ENCODE data around the gene NRF1. TPM values are rescaled to one million over a fixed set of nuclear protein-coding genes. Genes with fewer than 3 reads are reported as not detected.

The NRF1 gene
- total RNA-seq, 1 experiment from 2014 or later: 19.3 TPM

DNA sequence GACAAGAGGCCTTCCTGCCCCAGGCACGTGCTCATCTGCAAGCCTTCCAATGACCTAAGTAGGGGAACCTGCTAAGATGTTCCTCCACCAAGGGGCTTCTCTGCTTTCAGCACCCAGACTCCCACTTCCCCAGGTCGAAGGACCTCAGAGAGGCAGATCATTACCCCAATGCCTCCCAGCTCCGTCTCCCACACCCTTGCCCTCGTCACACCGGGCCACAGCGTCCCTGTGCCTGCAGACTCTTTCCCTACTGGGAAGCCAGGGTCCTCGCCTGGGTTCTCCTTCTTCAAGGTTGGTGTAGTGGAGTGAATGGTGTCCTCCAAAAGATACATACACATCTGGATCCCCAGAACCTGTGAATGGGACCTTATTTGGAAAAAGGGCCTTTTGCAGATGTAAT, 189.4 kb downstream of the NRF1 start:
- H2AK5ac ChIP-seq (ENCODE audit: insufficient read length, low read length): no peak overlapping the region
- WGBS (ENCODE audit: extremely low coverage, insufficient read length, low lambda C conversion rate): no CpG with 5 or more reads among the region's 7 CpGs
- H4K20me1 ChIP-seq (ENCODE audit: control insufficient read depth, insufficient read depth, insufficient read length): no peaks in the 10 kb centered on the region
- H3K4ac ChIP-seq (ENCODE audit: low read depth, low read length): no peak overlapping the region
- H2BK12ac ChIP-seq (ENCODE audit: insufficient read length, low read depth, low read length): no peak overlapping the region
- no peak overlapping the region for H4K91ac ChIP-seq (ENCODE audit: insufficient read length, low read depth, low read length)
- no peak overlapping the region for H2BK20ac ChIP-seq (ENCODE audit: low read depth, low read length, poor library complexity, severe bottlenecking)
- no peak for DNase-seq
- H4K5ac ChIP-seq (ENCODE audit: insufficient read length, low read depth, low read length): no peak overlapping the region
- H3K18ac ChIP-seq (ENCODE audit: insufficient read length, low read depth, low read length): no peak overlapping the region
- no peak overlapping the region for H3K27ac ChIP-seq (ENCODE audit: insufficient read length, low read depth, low read length)
- H3K4me3 Mint-ChIP-seq: no peak overlapping the region
- no peak overlapping the region for H4K8ac ChIP-seq (replicated peaks; ENCODE audit: insufficient read length, low read depth, low read length)
- no peak overlapping the region for H2BK15ac ChIP-seq (ENCODE audit: low read depth, low read length)
- no peaks in the 10 kb centered on the region for H3K9me3 Mint-ChIP-seq
- no peak overlapping the region for H2AFZ ChIP-seq (ENCODE audit: low read length)
- H3K79me2 ChIP-seq (ENCODE audit: insufficient read depth, low read length): no peaks in the 10 kb centered on the region
- H3K23ac ChIP-seq (ENCODE audit: insufficient read length, low read depth, low read length): no peak overlapping the region
- no peak overlapping the region for H2BK120ac ChIP-seq (ENCODE audit: low read depth, low read length, poor library complexity, severe bottlenecking)
- H3K27me3 Mint-ChIP-seq (ENCODE audit: low read depth): peaks cover 8% of the 10 kb centered on the region
- H3K36me3 Mint-ChIP-seq (ENCODE audit: insufficient read depth in 1 of 3, low read depth in 3 of 3): no peaks in the 10 kb centered on the region; a peak in 1 of 7 replicates
- peaks cover 31 to 50% of the 10 kb centered on the region in 2 experiments for H3K4me1 Mint-ChIP-seq
- H3T11ph ChIP-seq (ENCODE audit: low read length): no peak overlapping the region
- H3K4me1 ChIP-seq (ENCODE audit: insufficient read depth, low read length): peaks cover 8% of the 10 kb centered on the region
- TF ChIP-seq, protein P1, sequence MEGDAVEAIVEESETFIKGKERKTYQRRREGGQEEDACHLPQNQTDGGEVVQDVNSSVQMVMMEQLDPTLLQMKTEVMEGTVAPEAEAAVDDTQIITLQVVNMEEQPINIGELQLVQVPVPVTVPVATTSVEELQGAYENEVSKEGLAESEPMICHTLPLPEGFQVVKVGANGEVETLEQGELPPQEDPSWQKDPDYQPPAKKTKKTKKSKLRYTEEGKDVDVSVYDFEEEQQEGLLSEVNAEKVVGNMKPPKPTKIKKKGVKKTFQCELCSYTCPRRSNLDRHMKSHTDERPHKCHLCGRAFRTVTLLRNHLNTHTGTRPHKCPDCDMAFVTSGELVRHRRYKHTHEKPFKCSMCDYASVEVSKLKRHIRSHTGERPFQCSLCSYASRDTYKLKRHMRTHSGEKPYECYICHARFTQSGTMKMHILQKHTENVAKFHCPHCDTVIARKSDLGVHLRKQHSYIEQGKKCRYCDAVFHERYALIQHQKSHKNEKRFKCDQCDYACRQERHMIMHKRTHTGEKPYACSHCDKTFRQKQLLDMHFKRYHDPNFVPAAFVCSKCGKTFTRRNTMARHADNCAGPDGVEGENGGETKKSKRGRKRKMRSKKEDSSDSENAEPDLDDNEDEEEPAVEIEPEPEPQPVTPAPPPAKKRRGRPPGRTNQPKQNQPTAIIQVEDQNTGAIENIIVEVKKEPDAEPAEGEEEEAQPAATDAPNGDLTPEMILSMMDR (conservative IDR thresholded peaks at IDR 0.05): no peak
- H2BK5ac ChIP-seq (ENCODE audit: insufficient read length, low read length): no peak overlapping the region
- no peaks in the 10 kb centered on the region for H3K23me2 ChIP-seq (ENCODE audit: insufficient read length, low read depth, low read length, poor library complexity, severe bottlenecking)
- no peaks in the 10 kb centered on the region for H3K9me3 ChIP-seq (ENCODE audit: control insufficient read depth, low read depth, low read length)
- H3K79me1 ChIP-seq (ENCODE audit: insufficient read depth, low read depth, low read length, poor library complexity, severe bottlenecking): no peaks in the 10 kb centered on the region
- H3K27ac Mint-ChIP-seq: no peak overlapping the region
- no peaks in the 10 kb centered on the region for H3K27me3 ChIP-seq (ENCODE audit: insufficient read depth, low read length)
- H3K14ac ChIP-seq (ENCODE audit: insufficient read depth, low read length): no peak overlapping the region
- no peak overlapping the region for H3K56ac ChIP-seq (ENCODE audit: insufficient read length, low read depth, low read length)
- H3K4me2 ChIP-seq (ENCODE audit: insufficient read depth, insufficient read length, low read length): no peak overlapping the region
- H3K9ac ChIP-seq (ENCODE audit: extremely low read depth, insufficient read length, low read length): no peak overlapping the region
